Measurements from ENCODE around the gene TENM3. TPM values are rescaled to one million over a fixed set of nuclear protein-coding genes. Genes with fewer than 3 reads are reported as not detected.

Gene TENM3
- total and polyA plus RNA-seq, 2 donors (not counting 3 experiments of a cell fraction or from before 2014, with no cell fraction given) = 3.2 to 6.2 TPM

- Histone ChIP-seq H2AFZ (ENCODE audit: low read depth, low read length) (no peak overlapping the region), H3K4me2 (ENCODE audit: insufficient read depth, low read length) (no peak overlapping the region), H3K4me3 (replicated peaks in 1 of 3; ENCODE audit: insufficient read depth in 1 of 3, low read depth in 1 of 3, low read length in 3 of 3) (no peak overlapping the region), H3K4me1 (ENCODE audit: control insufficient read depth, extremely low read depth, insufficient read depth, low read length) (no peaks in the 10 kb centered on the region), H3K27me3 (ENCODE audit: control insufficient read depth in 2 of 2, insufficient read depth in 2 of 2, low read length in 2 of 2) (no peaks in the 10 kb centered on the region), H3K36me3 (ENCODE audit: control insufficient read depth in 2 of 2, extremely low read depth in 1 of 2, insufficient read depth in 2 of 2, low read length in 2 of 2) (no peaks in the 10 kb centered on the region), H4K20me1 (replicated peaks; ENCODE audit: control insufficient read depth, extremely low read depth, insufficient read depth, low read length) (no peaks in the 10 kb centered on the region), H3K9me1 (replicated peaks; ENCODE audit: control insufficient read depth, extremely low read depth, insufficient read depth, low read length) (no peaks in the 10 kb centered on the region), H3K79me2 (ENCODE audit: control insufficient read depth, insufficient read depth, low read length) (no peaks in the 10 kb centered on the region), H3K27ac (ENCODE audit: insufficient read depth, low read depth, low read length) (no peak overlapping the region), H3K9ac (replicated peaks; ENCODE audit: extremely low read depth, insufficient read depth, low read length) (no peak overlapping the region), H3K9me3 (replicated peaks; ENCODE audit: control insufficient read depth, insufficient read depth, low read length) (no peaks in the 10 kb centered on the region)
- POLR2A ChIA-PET = no interaction called here
- FAIRE-seq (no peak), DNase-seq (ENCODE audit: low read depth, low spot score) (no peak)
- TF ChIP-seq FOS (IDR thresholded peaks at IDR 0.05; ENCODE audit: borderline replicate concordance, insufficient read depth, low read length) (no peak), JUN (IDR thresholded peaks at IDR 0.05; ENCODE audit: borderline replicate concordance, insufficient read depth, insufficient read length, low read depth) (no peak), MAX (IDR thresholded peaks at IDR 0.05; ENCODE audit: insufficient read depth, insufficient read length) (no peak), EZH2 (IDR thresholded peaks at IDR 0.05; ENCODE audit: borderline replicate concordance, low read depth, low read length, severe bottlenecking) (no peak), CTCF (IDR thresholded peaks at IDR 0.05; ENCODE audit: extremely low read depth in 1 of 2, insufficient read depth in 1 of 2, low read depth in 1 of 2, low read length in 2 of 2) (no peak), GATA2 (IDR thresholded peaks at IDR 0.05; ENCODE audit: insufficient read depth, insufficient read length, low read depth, low read length) (no peak), POLR2A (IDR thresholded peaks at IDR 0.05; ENCODE audit: low read depth, low read length) (no peak), MYC (IDR thresholded peaks at IDR 0.05; ENCODE audit: low read depth, low read length) (no peak), POLR2AphosphoS5 (IDR thresholded peaks at IDR 0.05; ENCODE audit: insufficient read depth, low read depth, low read length) (no peak)
- no TSS peak for BruUV-seq (replicated peaks)
- dilution Hi-C loops (cut with MboI; ENCODE audit: extremely low pct_ligation_motif_present, low sequenced_read_pairs) = no loop called here
- intact Hi-C loops (cut with micrococcal nuclease) = no loop called here
- CTCF ChIA-PET = no interaction called here
Measured at GRCh38 chr4:182293691-182294255, 50.6 kb downstream of the TENM3 start.
